ENCODE data around the gene EIF1AY.
A peak's percentile ranks its signal among the peaks of the same experiment; 100 is the strongest.
"Not testable (repeated sequence)": the region's sequence is repeated elsewhere in the genome, so short reads cannot be mapped to it uniquely, and the experiment has no call there.

The EIF1AY gene

GRCh38 chrY:20575531-20576121 is at the start of gene EIF1AY:
Gene EIF1AY (plus strand): TSS chrY:20575776. CDS start chrY:20575872, 96 bp downstream.
- peak; percentile 58 to 75 for DNase-seq (ENCODE audit: low read depth in 1 of 2, low spot score in 1 of 2)

- no peak for DNase-seq (ENCODE audit: low read depth in 1 of 2, low spot score in 1 of 2)
These were observed 47.1 kb upstream of the EIF1AY start for GRCh38 chrY:20528435-20528834.

- no peak for DNase-seq (ENCODE audit: low read depth in 1 of 2, low spot score in 1 of 2)
These were observed 37.4 kb upstream of the EIF1AY start for GRCh38 chrY:20538186-20538585.

GRCh38 chrY:20538933-20539332 is 36.6 kb upstream of the EIF1AY start:
- DNase-seq (ENCODE audit: low read depth in 1 of 2, low spot score in 1 of 2): no peak

GRCh38 chrY:20544451-20544960 is 31.1 kb upstream of the EIF1AY start:
- DNase-seq (ENCODE audit: low read depth in 1 of 2, low spot score in 1 of 2): no peak

GRCh38 chrY:20546071-20546470 is 29.5 kb upstream of the EIF1AY start:
- DNase-seq (ENCODE audit: low read depth in 1 of 2, low spot score in 1 of 2): no peak

- no peak for DNase-seq (ENCODE audit: low read depth in 1 of 2, low spot score in 1 of 2)
These were observed 26.3 kb upstream of the EIF1AY start for GRCh38 chrY:20549289-20549688.

GRCh38 chrY:20551840-20552239 is 23.7 kb upstream of the EIF1AY start:
- DNase-seq (ENCODE audit: low read depth in 1 of 2, low spot score in 1 of 2): no peak

GRCh38 chrY:20552764-20553323 is 22.7 kb upstream of the EIF1AY start:
- not testable (repeated sequence) for DNase-seq (ENCODE audit: low read depth in 1 of 2, low spot score in 1 of 2)

GRCh38 chrY:20555820-20556219 is 19.8 kb upstream of the EIF1AY start:
- no peak for DNase-seq (ENCODE audit: low read depth in 1 of 2, low spot score in 1 of 2)

GRCh38 chrY:20558677-20559076 is 16.9 kb upstream of the EIF1AY start:
- DNase-seq (ENCODE audit: low read depth in 1 of 2, low spot score in 1 of 2): no peak

- no peak for DNase-seq (ENCODE audit: low read depth in 1 of 2, low spot score in 1 of 2)
These were observed 15.6 kb upstream of the EIF1AY start for GRCh38 chrY:20559873-20560512.

GRCh38 chrY:20571306-20571705 is 4.3 kb upstream of the EIF1AY start:
- no peak for DNase-seq (ENCODE audit: low read depth in 1 of 2, low spot score in 1 of 2)

GRCh38 chrY:20576506-20576905 is 930 bp downstream of the EIF1AY start:
- DNase-seq (ENCODE audit: low read depth in 1 of 2, low spot score in 1 of 2): no peak

GRCh38 chrY:20578206-20578605 is 2.6 kb downstream of the EIF1AY start:
- DNase-seq (ENCODE audit: low read depth in 1 of 2, low spot score in 1 of 2): no peak

GRCh38 chrY:20581687-20582086 is 6.1 kb downstream of the EIF1AY start:
- DNase-seq (ENCODE audit: low read depth in 1 of 2, low spot score in 1 of 2): no peak

GRCh38 chrY:20586161-20586560 is 10.6 kb downstream of the EIF1AY start:
- DNase-seq (ENCODE audit: low read depth in 1 of 2, low spot score in 1 of 2): no peak
